NOMO-1 treated with dmso at 0.1 percent for 144 hours (cell line): ENCODE data around the gene DKK1.

Source experiments
- DNase-seq: peaks from one replicate; lab custom pipeline; 2025; ENCODE audit not compliant: unreplicated experiment; lab: John Stamatoyannopoulos, UW

DKK1 gene

DNA sequence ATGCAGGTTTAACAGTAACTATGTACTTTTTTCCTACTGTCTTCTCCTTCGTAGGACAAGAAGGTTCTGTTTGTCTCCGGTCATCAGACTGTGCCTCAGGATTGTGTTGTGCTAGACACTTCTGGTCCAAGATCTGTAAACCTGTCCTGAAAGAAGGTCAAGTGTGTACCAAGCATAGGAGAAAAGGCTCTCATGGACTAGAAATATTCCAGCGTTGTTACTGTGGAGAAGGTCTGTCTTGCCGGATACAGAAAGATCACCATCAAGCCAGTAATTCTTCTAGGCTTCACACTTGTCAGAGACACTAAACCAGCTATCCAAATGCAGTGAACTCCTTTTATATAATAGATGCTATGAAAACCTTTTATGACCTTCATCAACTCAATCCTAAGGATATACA, 2.4 kb downstream of the DKK1 start:
- DNase-seq: no peak

DNA sequence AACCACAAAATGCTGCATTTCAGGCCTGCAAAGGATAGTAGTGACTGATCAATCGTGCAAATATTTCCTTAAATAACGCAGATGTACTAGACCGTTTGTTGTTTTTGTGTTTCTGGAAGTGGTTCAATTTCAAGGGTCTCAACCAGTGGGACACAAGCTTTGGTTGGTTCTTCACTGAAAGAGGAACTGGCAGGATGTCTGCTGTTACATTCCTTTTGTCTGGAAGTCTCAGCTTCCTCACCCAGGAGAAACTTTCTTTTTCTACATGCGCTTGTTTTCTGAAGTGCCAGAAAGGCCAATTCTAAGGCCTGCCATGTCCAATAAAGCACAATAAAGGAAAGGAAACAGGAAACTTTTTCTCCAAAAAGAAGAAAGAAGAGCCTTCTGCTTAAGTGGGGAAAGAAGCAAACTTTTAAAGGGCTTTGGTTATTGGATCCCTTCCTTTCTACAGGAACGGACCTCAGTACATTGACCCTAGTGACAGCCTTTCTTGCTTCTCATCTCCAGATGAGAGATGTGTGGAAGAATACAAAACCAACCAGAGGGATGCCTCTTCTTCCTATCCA, 4.1 kb downstream of the DKK1 start:
- DNase-seq: no peak

DNA sequence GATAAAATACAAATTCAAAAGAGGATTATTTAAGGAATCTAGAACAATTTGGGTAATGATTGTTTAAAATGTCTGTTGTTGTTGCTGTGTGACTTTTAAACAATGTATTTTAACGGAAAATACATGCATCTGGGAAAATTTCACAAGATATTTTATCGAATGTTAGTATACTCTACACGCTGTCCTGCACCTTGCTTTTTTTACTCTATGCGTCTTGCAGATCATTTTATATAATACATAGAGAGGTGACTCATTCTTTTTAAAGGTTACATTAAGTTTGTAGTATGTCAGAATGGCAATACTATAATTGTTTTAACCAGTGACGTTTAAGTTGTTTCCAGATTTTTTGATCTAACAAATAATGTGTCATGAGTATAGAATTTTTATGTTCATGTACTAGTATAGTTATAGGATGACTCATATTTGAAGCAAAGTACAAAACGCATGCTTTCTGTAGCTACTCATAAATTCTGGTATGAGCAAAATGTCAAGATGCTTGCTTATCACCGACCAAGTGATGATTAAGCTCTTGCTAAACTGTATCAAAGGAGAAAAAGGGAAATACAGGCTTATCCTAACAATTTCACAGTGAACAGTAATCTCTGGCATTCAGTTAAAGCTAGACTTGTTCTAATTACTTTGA, 4.9 kb downstream of the DKK1 start:
- no peak for DNase-seq

DNA sequence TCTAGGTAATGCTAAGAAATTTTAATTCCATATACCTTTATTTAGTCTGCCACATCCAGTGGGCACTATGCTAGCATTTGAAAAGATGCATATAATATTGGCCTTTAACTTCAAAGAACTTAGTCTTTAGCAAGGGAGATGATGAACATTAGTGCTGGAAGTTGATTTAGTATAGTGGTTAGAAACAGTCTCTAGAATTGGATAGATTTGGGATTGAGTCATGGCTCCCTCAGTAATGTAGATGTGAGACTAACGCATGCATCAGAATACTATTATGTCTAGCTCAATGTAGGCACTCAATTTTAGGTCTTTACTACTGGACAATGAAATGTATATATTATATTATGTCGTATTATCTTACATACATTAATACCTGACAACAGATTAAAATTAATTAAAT, 5.8 kb downstream of the DKK1 start:
- no peak for DNase-seq

DNA sequence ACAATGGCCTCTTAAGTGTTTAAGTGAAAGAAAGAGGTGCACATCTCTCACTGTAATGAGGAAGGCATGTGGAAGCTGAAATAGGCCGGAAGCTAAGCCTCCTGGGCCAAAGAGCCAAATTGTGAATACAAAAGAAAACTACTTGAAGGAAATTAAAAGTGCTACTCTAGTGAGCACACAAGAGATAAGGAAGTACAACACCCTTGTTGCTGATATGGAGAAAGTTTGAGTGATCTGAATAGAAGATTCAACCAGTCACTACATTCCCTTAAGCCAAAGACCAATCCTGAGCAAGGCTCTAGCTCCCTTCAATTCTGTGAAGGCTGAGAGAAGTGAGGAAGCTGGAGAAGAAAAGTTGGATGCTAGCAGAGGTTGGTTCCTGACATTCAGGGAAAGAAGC, 8.2 kb downstream of the DKK1 start:
- no peak for DNase-seq

DNA sequence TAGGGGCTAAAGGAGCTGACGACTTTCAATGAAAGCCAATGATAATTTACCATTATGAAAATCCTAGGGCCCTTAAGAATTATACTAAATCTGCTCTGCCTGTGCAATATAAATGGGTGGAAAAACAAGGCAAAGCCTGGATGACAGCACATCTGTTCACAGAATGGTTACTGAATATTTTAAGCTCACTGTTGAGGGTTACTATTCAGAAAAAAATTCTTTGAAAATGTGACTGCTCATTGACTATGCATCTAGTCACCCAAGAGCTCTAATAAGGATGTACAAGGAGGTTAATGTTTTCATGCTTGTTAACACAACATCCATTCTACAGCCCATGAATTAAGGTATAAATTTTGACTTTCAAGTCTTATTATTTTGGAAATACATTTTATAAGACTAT, 8.9 kb downstream of the DKK1 start:
- no peak for DNase-seq

DNA sequence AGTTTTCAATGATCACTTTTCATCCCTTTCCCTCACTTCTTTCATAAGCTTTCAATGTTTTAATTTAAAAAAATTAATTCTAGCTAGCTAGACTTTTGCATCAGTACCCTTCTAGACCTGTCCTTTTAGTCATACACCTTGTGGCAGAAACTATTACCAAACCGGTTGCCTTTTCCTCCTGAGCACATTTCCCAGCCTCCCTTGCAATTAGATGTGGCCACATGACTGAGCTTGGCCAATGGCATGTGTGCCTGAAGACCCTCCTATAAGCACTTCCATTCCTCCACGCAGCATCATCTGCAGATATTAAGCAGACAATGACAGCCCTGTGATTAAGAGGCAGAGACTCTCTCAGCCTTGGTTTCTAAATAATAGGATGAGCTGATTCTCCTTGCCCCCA, 12.3 kb downstream of the DKK1 start:
- no peak for DNase-seq

DNA sequence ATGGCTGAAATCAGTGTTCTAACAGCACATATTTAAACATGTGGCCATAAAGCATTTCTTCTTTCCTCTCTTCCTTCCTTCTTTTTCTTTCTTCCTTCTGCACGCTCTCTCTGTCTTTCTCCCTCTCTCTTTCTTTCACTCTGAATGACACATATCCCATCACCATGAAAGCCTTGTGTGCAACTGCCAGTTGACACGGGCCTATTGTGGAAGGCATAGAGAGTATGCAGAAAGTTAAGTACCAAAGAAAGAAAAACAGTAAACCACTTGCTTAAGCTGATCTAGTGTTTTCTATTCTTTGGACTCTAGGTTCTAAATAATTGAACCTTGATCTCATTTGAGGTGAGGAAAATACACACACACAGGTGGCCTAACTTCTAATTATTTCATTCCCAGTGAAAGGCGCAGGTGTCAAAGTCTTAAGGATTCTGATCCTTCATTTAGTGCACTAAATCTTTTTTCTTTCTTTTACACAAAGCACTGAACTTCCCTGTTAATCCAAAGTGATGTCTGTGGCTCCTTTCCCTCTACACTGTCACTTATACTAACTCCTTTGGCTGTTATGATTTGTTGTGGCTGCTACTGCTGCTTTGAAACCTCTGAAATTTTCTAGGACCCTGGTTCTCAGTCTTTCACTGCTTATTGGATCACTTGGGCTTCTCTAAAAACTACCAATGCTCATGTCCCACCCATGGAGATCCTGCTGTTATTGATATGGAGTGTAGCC, 17.7 kb downstream of the DKK1 start:
- DNase-seq: no peak

DNA sequence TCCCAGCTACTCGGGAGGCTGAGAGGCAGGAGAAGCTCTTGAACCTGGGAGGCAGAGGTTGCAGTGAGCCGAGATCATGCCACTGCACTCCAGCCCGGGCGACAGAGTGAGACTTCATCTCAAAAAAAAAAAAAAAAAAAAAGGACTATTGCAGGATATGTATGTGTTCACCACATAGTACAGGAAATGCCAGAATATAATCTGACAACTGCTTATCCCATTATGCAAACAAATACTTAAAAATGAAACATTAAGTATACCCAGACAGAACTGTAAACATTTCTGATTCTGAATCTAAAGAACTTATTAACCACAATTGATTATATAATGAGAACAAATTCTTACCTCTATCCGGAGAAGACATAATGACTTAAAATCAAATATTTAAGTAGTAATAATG, 18.7 kb downstream of the DKK1 start:
- no peak for DNase-seq

DNA sequence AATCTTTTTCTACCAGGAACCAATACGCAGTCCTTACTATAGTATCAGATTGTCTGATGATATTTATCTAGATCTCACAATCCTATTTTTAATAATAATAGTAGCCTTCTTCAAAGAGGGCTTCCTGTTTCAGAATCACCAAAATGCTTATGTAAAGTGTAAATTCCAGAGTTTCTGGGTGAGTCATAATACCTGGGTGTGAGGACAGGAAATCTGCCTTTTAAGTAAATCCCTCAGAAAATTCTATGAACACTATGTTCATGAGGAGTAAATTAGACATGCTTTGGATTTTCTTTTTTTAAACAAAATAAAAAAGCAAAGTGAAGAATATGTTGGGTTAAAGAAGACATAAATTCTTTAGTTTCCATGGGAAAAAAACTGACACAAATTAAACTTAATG, 20.5 kb downstream of the DKK1 start:
- no peak for DNase-seq

DNA sequence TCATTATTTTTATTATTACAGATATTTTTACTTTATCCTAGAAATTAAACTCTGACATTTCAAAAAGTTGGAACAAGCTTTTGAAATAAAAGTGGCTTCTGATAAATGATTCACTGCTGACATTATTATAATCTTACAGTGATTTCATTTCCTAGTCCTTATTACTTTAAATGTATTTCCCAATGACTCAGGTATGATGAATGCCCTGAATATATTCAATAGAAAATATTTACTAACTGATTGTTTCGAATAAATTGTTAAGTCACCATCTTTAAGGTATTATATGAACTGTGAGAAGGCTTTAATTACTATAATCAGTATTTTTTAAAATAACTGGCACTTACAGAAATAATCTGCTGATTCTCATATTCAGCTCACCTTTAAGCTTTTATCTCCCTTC, 21.6 kb downstream of the DKK1 start:
- no peak for DNase-seq

DNA sequence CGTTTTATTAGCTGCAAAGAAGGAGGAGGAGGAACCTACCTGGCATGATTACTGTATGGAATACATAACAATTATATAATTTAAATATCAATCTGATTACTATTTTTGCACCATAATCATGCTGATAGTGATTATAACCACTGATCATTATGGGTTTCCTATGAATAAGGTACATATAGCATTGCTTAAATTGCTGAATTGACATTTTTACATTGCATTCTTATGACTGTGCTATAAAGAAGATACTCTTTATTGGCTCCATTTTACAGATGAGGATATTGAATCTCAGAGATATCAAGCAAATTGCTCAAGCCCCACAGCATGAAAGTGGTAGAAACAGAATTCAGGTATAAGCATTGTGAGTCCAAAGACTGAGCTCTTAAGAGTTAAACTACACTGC, 23.1 kb downstream of the DKK1 start:
- no peak for DNase-seq

DNA sequence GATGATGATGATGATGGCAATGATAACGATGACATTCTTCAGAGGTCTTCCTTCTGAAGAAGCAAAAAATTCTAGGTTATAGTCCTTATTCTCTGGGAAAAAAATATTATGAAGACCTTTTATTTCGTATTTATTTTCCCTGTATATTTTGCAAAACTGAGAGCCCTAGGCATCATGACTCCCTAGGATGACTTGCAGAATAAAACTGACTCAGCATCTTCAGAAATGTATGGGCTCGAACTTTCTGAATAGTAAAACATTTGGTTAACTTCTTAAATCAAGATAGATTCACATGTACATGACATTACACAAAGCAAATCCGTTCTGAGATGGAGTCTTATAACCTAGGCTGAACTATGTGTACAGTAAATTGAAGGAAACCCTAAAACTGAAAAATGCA, 29.4 kb downstream of the DKK1 start:
- no peak for DNase-seq

DNA sequence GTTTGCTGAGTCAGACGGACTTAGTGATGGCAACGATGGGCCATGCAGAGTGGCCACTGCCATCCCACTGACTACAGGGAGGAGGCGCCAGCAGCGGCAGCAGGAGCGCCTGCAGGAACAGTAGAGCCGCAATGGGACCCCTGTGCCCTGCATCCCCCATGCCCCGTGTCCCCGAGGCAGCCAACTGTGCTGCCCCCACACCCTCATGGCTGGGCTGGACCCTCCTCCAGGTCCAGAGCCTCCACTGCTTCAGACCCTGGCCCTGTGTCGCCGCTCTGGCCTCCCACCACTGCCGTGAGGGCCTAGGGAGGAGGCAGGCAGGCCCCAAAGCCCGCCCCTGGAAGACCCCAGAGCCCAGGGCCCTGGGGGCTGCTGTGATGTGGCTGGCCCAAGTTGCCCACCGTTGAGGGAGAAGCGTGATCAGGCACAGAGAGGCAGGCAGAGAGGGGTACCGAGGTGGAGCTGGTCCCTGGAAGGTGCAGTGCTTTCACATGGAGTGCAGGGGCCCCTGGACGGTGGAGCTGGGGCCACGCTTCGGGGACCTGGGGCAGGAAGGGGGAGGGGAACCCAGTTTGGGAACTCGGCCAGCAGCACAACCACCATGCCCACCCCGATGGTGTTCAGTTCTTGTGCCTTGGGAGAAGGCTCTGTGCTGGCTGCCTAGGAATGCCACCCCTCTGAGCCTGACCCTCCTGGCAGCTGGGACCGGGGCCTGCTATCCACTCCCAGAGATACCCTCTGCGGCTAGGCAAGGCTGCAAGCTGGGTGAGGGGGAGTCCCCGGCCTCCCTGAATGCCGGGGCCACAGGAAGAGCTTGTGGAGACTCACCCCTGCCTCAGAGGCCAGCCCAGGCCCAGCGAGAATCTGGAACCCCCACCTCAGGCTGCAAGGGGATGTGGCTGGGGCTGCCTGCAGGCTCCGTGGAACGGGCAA, 32.6 kb downstream of the DKK1 start:
- DNase-seq: no peak

DNA sequence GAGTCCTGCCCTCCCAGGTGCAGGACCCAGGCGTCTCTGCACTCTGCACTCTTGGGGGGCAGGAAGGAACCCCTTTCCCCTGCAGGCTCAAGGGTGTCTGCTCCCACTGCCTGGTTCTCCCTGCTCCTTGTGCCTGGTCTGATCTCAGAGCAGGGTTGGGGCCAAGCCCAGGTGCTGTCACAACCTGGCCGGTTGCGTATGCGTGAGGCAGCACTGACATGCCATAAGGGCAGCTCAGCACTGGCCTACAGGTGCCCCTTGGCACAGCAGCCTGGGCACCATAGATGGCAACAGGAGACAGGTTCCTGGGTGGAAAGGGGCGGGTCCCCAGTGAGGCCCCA, 33.2 kb downstream of the DKK1 start:
- no peak for DNase-seq

DNA sequence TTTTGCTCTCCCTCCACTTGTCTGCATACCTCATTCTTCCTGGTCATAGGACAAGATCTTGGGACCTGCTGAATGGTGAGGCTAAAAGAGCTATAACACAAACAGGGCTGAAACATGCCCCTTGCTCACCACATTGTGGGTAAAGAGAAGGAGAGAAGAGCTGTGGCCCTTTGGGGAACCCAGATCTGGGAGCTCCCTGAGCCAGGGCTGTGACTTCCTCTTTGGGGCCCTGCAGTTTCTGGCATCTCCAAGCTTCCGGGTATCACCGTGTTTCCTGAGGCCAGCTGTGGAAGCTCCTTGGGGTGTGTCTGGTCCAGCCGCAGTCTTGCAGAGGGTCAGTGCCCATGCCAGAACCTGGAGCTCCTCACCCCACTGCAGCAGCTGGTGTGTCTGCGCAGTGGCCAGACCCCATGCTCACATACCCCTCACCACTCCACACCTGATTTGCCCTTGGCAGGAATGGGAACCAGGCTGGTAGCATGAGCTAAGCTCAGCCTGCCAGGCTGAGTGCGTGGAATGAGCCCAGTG, 34.0 kb downstream of the DKK1 start:
- no peak for DNase-seq

DNA sequence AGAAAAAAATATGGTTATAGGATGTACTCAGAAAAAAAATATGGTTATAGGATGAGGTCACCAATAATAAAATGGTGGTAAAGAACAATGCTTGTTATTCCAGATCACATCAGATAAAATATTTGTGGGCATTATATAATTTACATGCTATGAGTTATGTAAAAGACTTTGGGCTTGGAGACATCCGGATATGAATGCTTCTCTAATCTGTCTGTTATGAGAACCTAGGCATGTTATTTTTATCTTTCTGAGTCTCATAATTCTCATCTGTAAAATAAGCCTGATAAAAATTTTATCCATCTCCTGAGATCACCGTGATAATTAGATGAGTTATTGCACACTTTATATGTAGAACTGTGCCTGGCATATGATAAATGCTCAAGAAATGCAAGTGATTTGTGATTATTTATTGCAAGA, 37.8 kb downstream of the DKK1 start:
- DNase-seq: no peak

DNA sequence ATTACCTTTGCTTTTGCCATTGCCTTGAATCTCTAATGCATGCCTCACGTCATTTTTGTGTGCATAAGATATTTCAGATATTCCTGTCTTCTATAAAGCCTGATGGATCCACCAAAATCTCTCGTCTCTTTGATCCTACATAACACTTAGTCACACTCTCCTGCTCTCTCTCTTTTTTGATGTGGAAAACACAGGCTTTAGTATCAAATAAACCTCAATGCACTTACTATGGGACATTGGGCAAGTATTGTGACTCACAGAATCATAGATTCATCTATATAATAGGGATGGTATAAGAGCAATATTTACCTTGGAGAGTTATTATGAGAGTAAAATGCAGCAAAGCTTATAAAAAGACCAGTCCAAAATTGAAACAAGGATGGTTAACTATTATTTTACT, 39.1 kb downstream of the DKK1 start:
- DNase-seq: no peak

DNA sequence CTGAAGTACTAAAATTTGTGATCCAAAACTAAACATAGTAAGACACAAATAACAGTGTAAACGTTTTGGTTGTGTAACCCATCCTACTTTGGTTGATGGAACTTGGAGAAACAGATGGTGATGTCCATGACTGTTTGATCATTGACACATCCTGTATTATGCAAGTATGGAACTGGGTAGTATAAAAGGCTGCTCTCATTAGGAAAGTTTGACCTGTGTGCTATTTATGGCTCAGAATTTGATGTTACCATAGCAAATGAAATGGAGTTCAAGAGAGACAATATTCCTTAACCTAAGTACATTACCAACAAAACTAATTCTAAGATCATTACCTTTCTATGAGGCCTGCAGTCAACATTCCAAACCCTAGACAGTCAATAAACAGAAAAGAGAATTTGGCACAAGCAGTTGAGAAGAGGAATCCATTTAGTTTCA, 39.9 kb downstream of the DKK1 start:
- no peak for DNase-seq

DNA sequence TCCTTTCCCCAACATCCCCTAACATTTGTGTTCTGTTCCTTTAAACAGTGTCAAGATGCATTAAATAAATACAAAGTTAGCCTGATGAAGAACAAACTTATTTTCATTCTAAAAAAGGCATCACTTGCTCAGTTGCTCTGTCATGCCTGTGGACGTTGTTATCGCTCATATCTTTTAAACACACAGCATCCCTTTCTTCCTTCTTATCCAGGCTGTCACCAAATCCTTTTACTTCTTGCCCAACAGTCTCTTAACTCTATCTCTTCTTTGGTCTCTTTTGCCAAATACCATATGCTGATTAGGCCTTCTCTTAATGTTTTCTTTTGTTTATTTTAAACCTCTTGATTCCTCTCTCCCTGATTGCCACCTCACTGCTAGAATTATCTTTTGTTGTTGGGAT, 43.9 kb downstream of the DKK1 start:
- DNase-seq: no peak

DNA sequence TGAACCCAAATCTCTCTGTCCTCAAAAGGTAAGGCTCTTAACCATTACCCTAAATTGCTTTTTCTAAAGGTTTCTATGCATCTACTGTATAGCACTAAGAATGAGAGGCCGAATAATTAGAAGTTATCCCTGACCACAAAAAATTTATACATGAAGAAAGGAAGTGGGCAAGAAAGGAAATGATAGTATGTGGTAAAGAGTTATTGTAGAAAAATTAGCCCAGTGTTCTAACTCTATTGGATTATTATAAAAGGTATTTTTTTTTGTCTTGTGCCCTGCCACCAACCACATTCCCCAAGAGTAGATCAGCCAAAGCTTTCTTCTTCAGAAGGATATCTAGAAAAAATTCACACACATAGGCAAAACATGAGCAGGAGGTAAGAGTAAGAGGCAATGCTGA, 45.4 kb downstream of the DKK1 start:
- DNase-seq: no peak
